ENCODE data around the gene KCNH2. TPM values are rescaled to one million over a fixed set of nuclear protein-coding genes. Genes with fewer than 3 reads are reported as not detected.

KCNH2 gene
- total RNA-seq, 1 experiment from 2014 or later: 0.84 TPM

DNA sequence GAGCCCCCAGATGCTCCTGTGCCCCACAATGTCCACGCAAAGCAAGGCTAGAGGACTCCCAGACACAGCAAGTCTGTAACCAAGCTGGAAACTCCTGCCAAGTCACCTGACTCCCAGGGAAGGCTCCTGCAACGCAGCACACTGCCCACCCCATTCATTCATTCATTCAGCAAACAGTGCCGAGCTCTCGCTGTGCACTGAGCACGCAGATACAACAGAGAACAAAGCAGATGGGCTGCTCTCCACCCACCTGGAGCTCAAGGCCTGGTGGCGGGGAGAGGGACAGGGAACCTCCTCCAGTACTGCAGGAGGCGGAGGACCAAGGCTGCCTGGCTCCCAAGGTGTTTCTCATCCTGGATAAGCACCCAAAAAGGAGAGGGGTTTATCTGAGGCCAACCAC, 8.6 kb downstream of the KCNH2 start:
- TF ChIP-seq EZH2phosphoT487 (IDR thresholded peaks at IDR 0.05; ENCODE audit: borderline replicate concordance, low read length): no peak
- TF ChIP-seq CTCF (conservative IDR thresholded peaks at IDR 0.05; ENCODE audit: low read depth, low read length): no peak
- TF ChIP-seq EZH2 (IDR thresholded peaks at IDR 0.05; ENCODE audit: low read length, unreplicated experiment): no peak
- no peak overlapping the region for H3K4me3 ChIP-seq (ENCODE audit: low read length)
- ChIA-PET CTCF (interaction anchor here (0.5 kb wide), 1 partner anchor 144 kb away, joined by 3 read pairs; no protein-coding TSS in a partner anchor), POLR2A (ENCODE audit: unreplicated experiment) (no interaction called here)
- peaks cover 20% of the 10 kb centered on the region; the same call in 1 of the 2 replicates for H3K27me3 ChIP-seq (ENCODE audit: low read length)
- intact Hi-C loops (cut with micrococcal nuclease): no loop called here
- H3K79me2 ChIP-seq (ENCODE audit: low read length): no peaks in the 10 kb centered on the region
- H3K4me1 ChIP-seq (ENCODE audit: insufficient read depth, low read length): no peaks in the 10 kb centered on the region; the same call in 1 of the 2 replicates
- ATAC-seq (no peak), DNase-seq (no peak)
- H3K36me3 ChIP-seq (ENCODE audit: low read depth, low read length): no peaks in the 10 kb centered on the region
- no peaks in the 10 kb centered on the region for H3K9me3 ChIP-seq (ENCODE audit: low read length)
- no peak overlapping the region for H3K4me2 ChIP-seq (ENCODE audit: low read length)
- no peak overlapping the region for H3K9ac ChIP-seq (ENCODE audit: low read length)
- H3F3A ChIP-seq (ENCODE audit: low read length, unreplicated experiment): no peaks in the 10 kb centered on the region
- H3K27ac ChIP-seq (ENCODE audit: low read length): no peak overlapping the region
- H2AFZ ChIP-seq (ENCODE audit: low read length): no peak overlapping the region
- BruUV-seq (replicated peaks): no TSS peak
- H3K9me2 ChIP-seq (replicated peaks; ENCODE audit: low read length): no peaks in the 10 kb centered on the region
- H4K20me1 ChIP-seq (ENCODE audit: low read length): no peaks in the 10 kb centered on the region

GRCh38 chr7:150968734-150969372, 9.3 kb downstream of the KCNH2 start:
- Histone ChIP-seq H3K79me2 (ENCODE audit: low read length) (no peaks in the 10 kb centered on the region), H4K20me1 (ENCODE audit: low read length) (no peaks in the 10 kb centered on the region), H3K9ac (ENCODE audit: low read length) (no peak overlapping the region), H3K9me3 (ENCODE audit: low read length) (no peaks in the 10 kb centered on the region), H3K4me2 (ENCODE audit: low read length) (no peak overlapping the region), H3K27ac (ENCODE audit: low read length) (no peak overlapping the region), H3K27me3 (ENCODE audit: low read length) (peaks cover 20% of the 10 kb centered on the region; the same call in 1 of the 2 replicates), H3K4me3 (ENCODE audit: low read length) (no peak overlapping the region), H3F3A (ENCODE audit: low read length, unreplicated experiment) (no peaks in the 10 kb centered on the region), H3K36me3 (ENCODE audit: low read depth, low read length) (no peaks in the 10 kb centered on the region), H2AFZ (ENCODE audit: low read length) (no peak overlapping the region), H3K9me2 (replicated peaks; ENCODE audit: low read length) (no peaks in the 10 kb centered on the region), H3K4me1 (ENCODE audit: insufficient read depth, low read length) (no peaks in the 10 kb centered on the region)
- DNase-seq (no peak), ATAC-seq (no peak)
- CTCF ChIA-PET: no interaction called here
- POLR2A ChIA-PET (ENCODE audit: unreplicated experiment): no interaction called here
- TF ChIP-seq EZH2phosphoT487 (IDR thresholded peaks at IDR 0.05; ENCODE audit: borderline replicate concordance, low read length) (no peak), EZH2 (IDR thresholded peaks at IDR 0.05; ENCODE audit: low read length, unreplicated experiment) (no peak), CTCF (conservative IDR thresholded peaks at IDR 0.05; ENCODE audit: low read depth, low read length) (no peak)
- intact Hi-C loops (cut with micrococcal nuclease): no loop called here
- BruUV-seq (replicated peaks): no TSS peak

DNA sequence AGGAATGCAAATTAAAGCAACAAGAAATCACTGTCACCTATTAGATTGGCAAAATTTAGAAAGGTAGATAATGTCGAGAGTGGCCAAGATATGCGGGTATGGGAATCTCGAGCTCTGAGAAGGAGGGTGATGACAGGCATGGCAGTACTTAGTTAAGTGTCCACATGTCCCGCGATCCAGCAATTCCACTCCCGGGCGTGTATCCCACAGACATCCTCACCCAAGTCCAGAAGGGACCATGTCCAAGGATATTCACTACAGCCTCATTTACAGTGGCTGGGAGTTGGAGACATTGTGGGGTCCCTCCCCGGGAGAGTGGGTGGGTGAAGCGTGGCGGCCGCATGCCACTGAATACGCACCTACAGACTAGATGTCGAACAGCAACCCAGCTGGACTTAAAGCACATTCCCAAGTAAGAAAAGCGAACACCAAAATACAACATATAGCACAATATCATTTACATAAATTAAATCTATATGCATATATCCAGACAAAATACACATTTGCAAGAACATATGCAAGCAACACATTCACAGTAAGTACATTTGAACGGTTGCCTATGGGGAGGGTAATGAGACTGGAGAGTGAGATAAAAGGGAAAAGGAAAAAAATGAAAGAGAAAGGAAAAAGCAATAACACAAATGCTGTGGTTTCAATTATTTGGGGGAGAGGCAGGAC, 9.9 kb downstream of the KCNH2 start:
- H3K27me3 ChIP-seq (ENCODE audit: low read length): peaks cover 20% of the 10 kb centered on the region; the same call in 1 of the 2 replicates
- POLR2A ChIA-PET (ENCODE audit: unreplicated experiment): no interaction called here
- H3K36me3 ChIP-seq (ENCODE audit: low read depth, low read length): no peaks in the 10 kb centered on the region
- no peaks in the 10 kb centered on the region for H3K4me1 ChIP-seq (ENCODE audit: insufficient read depth, low read length)
- no peak overlapping the region for H3K27ac ChIP-seq (ENCODE audit: low read length)
- no peaks in the 10 kb centered on the region for H3K79me2 ChIP-seq (ENCODE audit: low read length)
- H3K9ac ChIP-seq (ENCODE audit: low read length): no peak overlapping the region
- no peaks in the 10 kb centered on the region for H3K9me3 ChIP-seq (ENCODE audit: low read length)
- no peak overlapping the region for H2AFZ ChIP-seq (ENCODE audit: low read length)
- no peak for ATAC-seq
- no peaks in the 10 kb centered on the region for H3K9me2 ChIP-seq (replicated peaks; ENCODE audit: low read length)
- H3K4me3 ChIP-seq (ENCODE audit: low read length): no peak overlapping the region
- no peaks in the 10 kb centered on the region for H4K20me1 ChIP-seq (ENCODE audit: low read length)
- TF ChIP-seq EZH2phosphoT487 (IDR thresholded peaks at IDR 0.05; ENCODE audit: borderline replicate concordance, low read length) (no peak), EZH2 (IDR thresholded peaks at IDR 0.05; ENCODE audit: low read length, unreplicated experiment) (no peak), CTCF (conservative IDR thresholded peaks at IDR 0.05; ENCODE audit: low read depth, low read length) (no peak)
- no peak for DNase-seq
- no peak overlapping the region for H3K4me2 ChIP-seq (ENCODE audit: low read length)
- CTCF ChIA-PET: no interaction called here
- no peaks in the 10 kb centered on the region for H3F3A ChIP-seq (ENCODE audit: low read length, unreplicated experiment)
- no TSS peak for BruUV-seq (replicated peaks)
- intact Hi-C loops (cut with micrococcal nuclease): no loop called here
